Measurements from ENCODE around the gene SUN5.
"Not testable (repeated sequence)": the region's sequence is repeated elsewhere in the genome, so short reads cannot be mapped to it uniquely, and the experiment has no call there.

- TF ChIP-seq, protein P1, sequence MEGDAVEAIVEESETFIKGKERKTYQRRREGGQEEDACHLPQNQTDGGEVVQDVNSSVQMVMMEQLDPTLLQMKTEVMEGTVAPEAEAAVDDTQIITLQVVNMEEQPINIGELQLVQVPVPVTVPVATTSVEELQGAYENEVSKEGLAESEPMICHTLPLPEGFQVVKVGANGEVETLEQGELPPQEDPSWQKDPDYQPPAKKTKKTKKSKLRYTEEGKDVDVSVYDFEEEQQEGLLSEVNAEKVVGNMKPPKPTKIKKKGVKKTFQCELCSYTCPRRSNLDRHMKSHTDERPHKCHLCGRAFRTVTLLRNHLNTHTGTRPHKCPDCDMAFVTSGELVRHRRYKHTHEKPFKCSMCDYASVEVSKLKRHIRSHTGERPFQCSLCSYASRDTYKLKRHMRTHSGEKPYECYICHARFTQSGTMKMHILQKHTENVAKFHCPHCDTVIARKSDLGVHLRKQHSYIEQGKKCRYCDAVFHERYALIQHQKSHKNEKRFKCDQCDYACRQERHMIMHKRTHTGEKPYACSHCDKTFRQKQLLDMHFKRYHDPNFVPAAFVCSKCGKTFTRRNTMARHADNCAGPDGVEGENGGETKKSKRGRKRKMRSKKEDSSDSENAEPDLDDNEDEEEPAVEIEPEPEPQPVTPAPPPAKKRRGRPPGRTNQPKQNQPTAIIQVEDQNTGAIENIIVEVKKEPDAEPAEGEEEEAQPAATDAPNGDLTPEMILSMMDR (IDR thresholded peaks at IDR 0.05; ENCODE audit: low read depth, low read length, missing input control): not testable (repeated sequence)
- TF ChIP-seq, protein P2, sequence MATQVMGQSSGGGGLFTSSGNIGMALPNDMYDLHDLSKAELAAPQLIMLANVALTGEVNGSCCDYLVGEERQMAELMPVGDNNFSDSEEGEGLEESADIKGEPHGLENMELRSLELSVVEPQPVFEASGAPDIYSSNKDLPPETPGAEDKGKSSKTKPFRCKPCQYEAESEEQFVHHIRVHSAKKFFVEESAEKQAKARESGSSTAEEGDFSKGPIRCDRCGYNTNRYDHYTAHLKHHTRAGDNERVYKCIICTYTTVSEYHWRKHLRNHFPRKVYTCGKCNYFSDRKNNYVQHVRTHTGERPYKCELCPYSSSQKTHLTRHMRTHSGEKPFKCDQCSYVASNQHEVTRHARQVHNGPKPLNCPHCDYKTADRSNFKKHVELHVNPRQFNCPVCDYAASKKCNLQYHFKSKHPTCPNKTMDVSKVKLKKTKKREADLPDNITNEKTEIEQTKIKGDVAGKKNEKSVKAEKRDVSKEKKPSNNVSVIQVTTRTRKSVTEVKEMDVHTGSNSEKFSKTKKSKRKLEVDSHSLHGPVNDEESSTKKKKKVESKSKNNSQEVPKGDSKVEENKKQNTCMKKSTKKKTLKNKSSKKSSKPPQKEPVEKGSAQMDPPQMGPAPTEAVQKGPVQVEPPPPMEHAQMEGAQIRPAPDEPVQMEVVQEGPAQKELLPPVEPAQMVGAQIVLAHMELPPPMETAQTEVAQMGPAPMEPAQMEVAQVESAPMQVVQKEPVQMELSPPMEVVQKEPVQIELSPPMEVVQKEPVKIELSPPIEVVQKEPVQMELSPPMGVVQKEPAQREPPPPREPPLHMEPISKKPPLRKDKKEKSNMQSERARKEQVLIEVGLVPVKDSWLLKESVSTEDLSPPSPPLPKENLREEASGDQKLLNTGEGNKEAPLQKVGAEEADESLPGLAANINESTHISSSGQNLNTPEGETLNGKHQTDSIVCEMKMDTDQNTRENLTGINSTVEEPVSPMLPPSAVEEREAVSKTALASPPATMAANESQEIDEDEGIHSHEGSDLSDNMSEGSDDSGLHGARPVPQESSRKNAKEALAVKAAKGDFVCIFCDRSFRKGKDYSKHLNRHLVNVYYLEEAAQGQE (IDR thresholded peaks at IDR 0.05): not testable (repeated sequence)
- TF ChIP-seq, protein P3, sequence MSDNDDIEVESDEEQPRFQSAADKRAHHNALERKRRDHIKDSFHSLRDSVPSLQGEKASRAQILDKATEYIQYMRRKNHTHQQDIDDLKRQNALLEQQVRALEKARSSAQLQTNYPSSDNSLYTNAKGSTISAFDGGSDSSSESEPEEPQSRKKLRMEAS (IDR thresholded peaks at IDR 0.05): not testable (repeated sequence)
Measured at GRCh38 chr20:33045129-33045721, 41.0 kb upstream of the SUN5 start.
